ENCODE data around the gene HNRNPH2. TPM values are rescaled to one million over a fixed set of nuclear protein-coding genes. Genes with fewer than 3 reads are reported as not detected.

The HNRNPH2 gene
- total and polyA plus RNA-seq, 9 of the 15 experiments (the other 6 are each of a cell fraction or from before 2014, with no cell fraction given), result 40.0 to 130 (median 60.3) TPM

DNA sequence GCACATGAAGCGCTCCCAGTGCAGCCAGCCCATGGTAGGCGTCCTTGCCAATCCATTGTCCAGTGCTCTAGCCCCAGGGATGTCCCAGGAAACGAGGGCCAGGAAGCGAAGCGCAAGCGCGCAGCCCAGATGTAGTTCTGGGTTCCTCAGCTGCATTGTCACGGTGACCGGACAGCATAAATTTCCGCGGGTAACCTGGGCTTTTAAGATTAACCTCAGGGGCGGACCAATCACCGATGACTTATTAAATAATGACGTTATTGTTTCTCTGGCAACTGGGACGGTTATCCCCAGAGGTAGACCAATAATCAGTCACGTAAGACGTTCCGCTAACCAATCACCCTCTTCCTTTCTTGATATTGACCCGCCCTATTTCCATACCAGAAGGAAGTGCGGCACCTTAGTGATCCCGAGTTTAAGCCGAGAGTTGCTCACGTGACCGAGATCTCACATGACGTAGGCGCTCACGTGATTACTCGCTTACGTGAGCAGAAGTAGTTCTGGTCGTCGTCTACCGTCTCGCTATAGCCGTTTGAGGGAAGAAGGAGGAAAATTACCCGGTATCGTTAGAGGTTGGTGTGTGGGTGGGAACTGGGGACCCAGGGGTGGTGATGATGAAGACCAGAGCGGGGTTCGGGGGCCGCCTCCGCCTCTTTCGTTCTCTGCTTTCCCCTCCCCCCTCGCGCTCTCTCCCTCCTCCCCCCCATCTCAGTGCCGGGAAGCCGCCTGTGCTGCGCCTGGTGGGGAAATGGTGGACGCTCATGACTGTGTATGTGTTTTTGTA is at the start of gene HNRNPH2, which contains the start of gene GLA (continued):
- TF ChIP-seq CBFB (CRISPR knock-in tag; IDR thresholded peaks at IDR 0.05) (no peak), E2F6 (IDR thresholded peaks at IDR 0.05; ENCODE audit: borderline replicate concordance in 1 of 2, extremely low read depth in 1 of 2, insufficient read depth in 1 of 2, insufficient read length in 1 of 2, low read depth in 1 of 2, low read length in 1 of 2, poor library complexity in 1 of 2, severe bottlenecking in 1 of 2) (peak in 1 of 2 experiments; percentile 36), L3MBTL2 (IDR thresholded peaks at IDR 0.05) (peak; percentile 75), CTBP1 (IDR thresholded peaks at IDR 0.05; ENCODE audit: borderline replicate concordance) (no peak), BHLHE40 (IDR thresholded peaks at IDR 0.05; ENCODE audit: low read length) (peak; percentile 99), TRIM28 (IDR thresholded peaks at IDR 0.05) (no peak), THRB (CRISPR knock-in tag; conservative IDR thresholded peaks at IDR 0.05) (0 out of 2 replicates have a peak, but pooled peaks have one; percentile 29), NCOA4 (IDR thresholded peaks at IDR 0.05; ENCODE audit: partially characterized antibody) (no peak), RBM22 (IDR thresholded peaks at IDR 0.05; ENCODE audit: low read depth, low read length, poor library complexity, severe bottlenecking) (no peak), MTA2 (IDR thresholded peaks at IDR 0.05; ENCODE audit: low read depth) (no peak), ZNF436 (CRISPR knock-in tag; IDR thresholded peaks at IDR 0.05) (no peak), GABPB2 (CRISPR knock-in tag; conservative IDR thresholded peaks at IDR 0.05) (no peak), ZBTB26 (CRISPR knock-in tag; IDR thresholded peaks at IDR 0.05) (0 out of 2 replicates have a peak, but pooled peaks have one; percentile 41), TCF7L2 (IDR thresholded peaks at IDR 0.05; ENCODE audit: low read depth, low read length) (no peak), DDX20 (tag; IDR thresholded peaks at IDR 0.05; ENCODE audit: low read depth) (no peak), MTF1 (CRISPR knock-in tag; IDR thresholded peaks at IDR 0.05; ENCODE audit: borderline replicate concordance) (no peak)
- TF ChIP-seq, protein P1, sequence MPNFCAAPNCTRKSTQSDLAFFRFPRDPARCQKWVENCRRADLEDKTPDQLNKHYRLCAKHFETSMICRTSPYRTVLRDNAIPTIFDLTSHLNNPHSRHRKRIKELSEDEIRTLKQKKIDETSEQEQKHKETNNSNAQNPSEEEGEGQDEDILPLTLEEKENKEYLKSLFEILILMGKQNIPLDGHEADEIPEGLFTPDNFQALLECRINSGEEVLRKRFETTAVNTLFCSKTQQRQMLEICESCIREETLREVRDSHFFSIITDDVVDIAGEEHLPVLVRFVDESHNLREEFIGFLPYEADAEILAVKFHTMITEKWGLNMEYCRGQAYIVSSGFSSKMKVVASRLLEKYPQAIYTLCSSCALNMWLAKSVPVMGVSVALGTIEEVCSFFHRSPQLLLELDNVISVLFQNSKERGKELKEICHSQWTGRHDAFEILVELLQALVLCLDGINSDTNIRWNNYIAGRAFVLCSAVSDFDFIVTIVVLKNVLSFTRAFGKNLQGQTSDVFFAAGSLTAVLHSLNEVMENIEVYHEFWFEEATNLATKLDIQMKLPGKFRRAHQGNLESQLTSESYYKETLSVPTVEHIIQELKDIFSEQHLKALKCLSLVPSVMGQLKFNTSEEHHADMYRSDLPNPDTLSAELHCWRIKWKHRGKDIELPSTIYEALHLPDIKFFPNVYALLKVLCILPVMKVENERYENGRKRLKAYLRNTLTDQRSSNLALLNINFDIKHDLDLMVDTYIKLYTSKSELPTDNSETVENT (CRISPR knock-in tag; IDR thresholded peaks at IDR 0.05), result no peak
- TF ChIP-seq, protein P2, sequence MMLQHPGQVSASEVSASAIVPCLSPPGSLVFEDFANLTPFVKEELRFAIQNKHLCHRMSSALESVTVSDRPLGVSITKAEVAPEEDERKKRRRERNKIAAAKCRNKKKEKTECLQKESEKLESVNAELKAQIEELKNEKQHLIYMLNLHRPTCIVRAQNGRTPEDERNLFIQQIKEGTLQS (IDR thresholded peaks at IDR 0.05), result peak; percentile 89
- TF ChIP-seq, protein P2 (CRISPR knock-in tag; conservative IDR thresholded peaks at IDR 0.05), result no peak

All from K562 (cell line).